ENCODE data around the gene CTU1.

- TF ChIP-seq CTCF (IDR thresholded peaks at IDR 0.05; ENCODE audit: borderline replicate concordance, extremely low read depth, low read length, poor library complexity, severe bottlenecking), result no peak
- no peak for TF ChIP-seq EZH2 (IDR thresholded peaks at IDR 0.05; ENCODE audit: borderline replicate concordance, low read depth, low read length, severe bottlenecking)
Observed at GRCh38 chr19:51122112-51122981, 14.1 kb upstream of the CTU1 start.
